Jurkat, Clone E6-1 (cell line): ENCODE results near the gene CTNND2.

ENCODE experiments used
- DNase-seq: peaks from one replicate; pipeline ENCODE4 v3.0.0-alpha.2; 2011; ENCODE audit warnings: low read depth, low spot score
- H3K4me3 ChIP-seq: 2 replicates; pipeline ENCODE4 v1.5.1; 2011; ENCODE audit warnings: mild to moderate bottlenecking, low read length, control low read depth, moderate library complexity

The CTNND2 gene

DNA sequence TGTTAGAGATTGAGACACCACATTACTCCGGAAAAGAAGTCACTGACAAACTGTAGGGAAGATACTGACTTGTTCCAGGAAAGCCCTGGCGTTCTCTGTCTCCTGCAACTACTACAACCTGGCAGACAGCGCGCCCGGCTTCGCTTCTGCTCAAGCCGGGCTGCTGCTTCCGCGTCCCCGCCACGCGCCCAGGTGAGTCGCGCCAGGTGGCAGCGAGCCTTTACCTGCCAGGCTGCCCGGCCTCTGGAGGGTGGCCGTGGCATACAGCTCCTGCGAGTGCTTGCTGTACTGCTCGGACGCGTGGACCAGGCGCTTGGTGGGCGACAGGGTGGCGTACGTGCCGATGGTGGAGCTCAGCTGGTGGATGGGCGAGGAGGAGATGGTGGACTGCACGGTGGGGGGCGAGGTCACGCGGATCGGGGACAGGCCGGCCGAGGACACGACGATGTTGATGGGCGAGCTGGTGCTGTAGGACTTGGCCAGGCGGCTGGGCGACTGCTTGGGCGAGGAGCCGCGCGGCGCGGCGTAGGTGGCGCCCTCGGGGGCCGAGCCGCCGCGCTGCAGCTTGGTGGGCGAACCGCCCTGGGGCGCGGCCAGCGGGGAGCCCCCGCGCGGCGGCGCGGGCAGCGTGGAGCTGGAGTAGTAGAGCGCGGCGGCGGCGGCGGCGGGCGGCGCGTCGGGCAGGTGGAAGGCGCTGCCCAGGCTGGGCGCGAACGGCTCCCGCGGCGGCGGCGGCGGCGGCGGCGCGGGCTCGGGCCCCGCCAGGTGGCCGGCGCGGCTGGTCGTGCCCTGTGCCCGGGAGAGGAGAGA is 519.6 kb downstream of the CTNND2 start:
- no peak for DNase-seq
- H3K4me3 ChIP-seq = no peak overlapping the region

DNA sequence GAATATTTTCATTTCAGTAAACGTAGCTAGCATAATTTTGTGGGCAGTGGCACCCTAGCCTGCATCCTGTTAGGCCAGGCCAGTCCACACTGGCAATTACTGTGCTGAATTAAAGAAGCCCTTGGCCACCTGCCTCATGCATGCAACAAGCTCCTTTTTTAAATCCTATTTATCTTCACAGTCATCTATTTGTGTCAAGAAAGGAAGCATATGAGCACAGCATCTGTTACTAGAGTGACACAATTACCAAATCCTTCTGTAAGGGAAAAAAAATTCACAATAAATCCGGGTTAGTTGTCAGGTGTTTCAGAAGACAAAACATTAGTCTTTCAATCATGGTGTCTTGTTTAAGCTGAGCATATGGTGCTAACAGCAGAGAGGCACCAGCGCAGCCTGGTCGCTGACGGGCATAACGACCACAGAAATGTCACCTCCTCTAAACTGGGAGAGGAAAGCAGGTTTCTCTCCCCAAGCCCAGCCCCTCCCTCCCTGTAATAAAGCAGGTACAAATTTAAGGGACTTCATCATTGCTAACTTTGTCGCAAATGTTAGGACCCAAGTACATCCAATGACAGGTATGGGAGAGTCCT is 520.6 kb downstream of the CTNND2 start:
- H3K4me3 ChIP-seq = no peak overlapping the region
- no peak for DNase-seq

GRCh38 chr5:11378461-11378860 is 525.8 kb downstream of the CTNND2 start:
- DNase-seq = no peak
- H3K4me3 ChIP-seq = no peak overlapping the region

- no peak overlapping the region for H3K4me3 ChIP-seq
- DNase-seq = no peak
Observed at GRCh38 chr5:11377896-11378295, 526.4 kb downstream of the CTNND2 start.

- DNase-seq = no peak
- H3K4me3 ChIP-seq = no peak overlapping the region
Observed at GRCh38 chr5:11372191-11372590, 532.1 kb downstream of the CTNND2 start.

DNA sequence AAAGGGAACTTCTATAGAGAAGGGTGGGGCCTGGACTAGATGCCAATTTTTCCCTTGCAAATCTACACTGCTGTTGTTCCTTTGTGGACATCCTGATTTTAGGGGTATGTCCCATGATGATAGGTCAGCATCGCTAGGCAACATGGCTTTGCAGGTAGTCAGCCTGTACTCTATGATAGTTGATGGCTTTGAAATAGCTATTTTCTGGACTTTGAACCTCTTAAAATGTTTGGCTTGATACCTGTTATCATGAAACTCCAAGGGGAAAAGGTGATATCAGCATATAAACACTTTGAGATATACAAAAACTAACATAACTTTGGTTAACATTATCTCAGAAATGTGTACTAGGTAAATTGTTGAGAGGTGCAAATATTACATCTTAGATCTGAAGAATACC is 533.2 kb downstream of the CTNND2 start:
- no peak overlapping the region for H3K4me3 ChIP-seq
- DNase-seq = no peak

- H3K4me3 ChIP-seq = no peak overlapping the region
- DNase-seq = no peak
Observed at GRCh38 chr5:11364531-11364930, 539.7 kb downstream of the CTNND2 start.

GRCh38 chr5:11363631-11364178 is 540.5 kb downstream of the CTNND2 start:
- no peak overlapping the region for H3K4me3 ChIP-seq
- DNase-seq = no peak

GRCh38 chr5:11361768-11362167 is 542.5 kb downstream of the CTNND2 start:
- H3K4me3 ChIP-seq = no peak overlapping the region
- DNase-seq = no peak

GRCh38 chr5:11357928-11358327 is 546.3 kb downstream of the CTNND2 start:
- H3K4me3 ChIP-seq = no peak overlapping the region
- DNase-seq = no peak

- H3K4me3 ChIP-seq = no peak overlapping the region
- DNase-seq = no peak
Observed at GRCh38 chr5:11355491-11355890, 548.8 kb downstream of the CTNND2 start.

DNA sequence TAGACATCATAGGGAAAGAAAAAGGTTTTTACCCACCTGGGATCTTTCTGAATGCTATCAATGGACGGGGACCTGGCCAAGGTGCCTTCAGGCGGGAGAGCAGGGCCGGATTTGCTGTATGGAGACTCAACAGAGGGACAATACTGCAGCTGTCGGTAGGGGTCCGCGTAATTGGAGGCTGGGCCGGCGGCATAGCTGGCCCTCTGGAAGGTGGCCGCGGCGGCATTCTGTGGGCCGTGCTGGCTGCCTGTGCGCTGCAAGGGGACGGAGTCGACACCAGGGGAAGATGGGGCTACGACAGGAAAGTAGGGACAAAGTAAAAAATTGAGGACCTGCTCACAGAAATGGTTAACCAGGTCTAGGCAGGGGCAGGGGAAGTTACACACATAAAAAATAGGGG is 557.9 kb downstream of the CTNND2 start:
- no peak for DNase-seq
- H3K4me3 ChIP-seq = no peak overlapping the region

DNA sequence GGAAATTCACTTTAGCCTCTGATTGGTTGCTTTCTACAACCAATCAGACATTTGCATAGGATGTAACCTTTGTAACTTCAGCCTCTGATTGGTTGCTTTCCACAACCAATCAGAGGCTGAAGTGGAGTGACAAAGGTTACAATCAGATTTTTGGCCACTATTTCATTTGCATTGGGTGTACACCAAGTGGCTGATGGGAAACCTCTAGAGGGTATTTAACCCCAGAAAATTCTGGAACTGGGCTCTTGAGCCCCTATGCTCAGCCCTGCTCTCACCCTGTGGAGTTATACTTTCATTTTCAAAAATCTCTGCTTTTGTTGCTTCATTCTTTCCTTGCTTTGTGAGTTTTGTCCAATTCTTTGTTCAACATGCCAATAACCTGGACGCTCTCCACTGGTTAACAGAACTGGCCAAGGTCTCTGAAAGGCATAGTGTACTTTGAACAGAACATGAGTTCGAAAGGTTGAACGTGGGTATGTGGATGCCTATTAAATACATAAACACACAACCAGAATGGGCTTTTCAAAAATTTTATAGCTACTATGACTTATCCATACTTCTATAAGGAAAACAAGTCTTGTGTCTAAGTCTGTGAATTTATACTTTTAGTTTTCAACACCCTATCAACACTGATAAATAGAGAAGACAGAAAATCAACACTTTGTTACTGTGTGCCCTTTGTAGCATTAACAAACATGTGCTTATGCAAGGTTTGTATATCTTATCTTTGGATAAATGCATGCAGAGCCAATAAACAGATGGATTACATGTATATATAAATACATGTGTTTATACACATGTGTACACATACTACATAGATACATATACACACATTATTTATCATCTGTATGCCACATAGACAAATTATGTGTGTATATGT is 568.1 kb downstream of the CTNND2 start:
- no peak for DNase-seq
- no peak overlapping the region for H3K4me3 ChIP-seq

DNA sequence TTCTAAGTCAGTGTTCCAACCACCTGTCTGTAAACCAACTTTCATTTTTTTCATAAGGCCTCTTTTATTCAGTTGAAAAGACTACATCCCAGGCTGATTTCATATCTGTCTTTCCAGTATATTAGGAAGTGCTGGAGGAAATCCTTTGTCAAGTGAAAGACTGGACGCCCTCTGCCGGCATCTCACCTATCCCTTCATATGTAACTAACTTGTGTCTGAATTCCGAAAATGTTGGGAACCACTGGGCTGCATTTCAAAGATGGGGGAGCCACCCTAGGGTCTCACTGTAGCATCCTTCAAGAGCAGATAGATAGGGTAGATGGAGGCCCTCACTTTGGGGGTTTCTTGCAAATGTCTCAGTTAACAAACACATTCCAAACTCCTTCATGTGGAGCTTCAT is 569.8 kb downstream of the CTNND2 start:
- DNase-seq = no peak
- no peak overlapping the region for H3K4me3 ChIP-seq

GRCh38 chr5:11329679-11330078 is 574.6 kb downstream of the CTNND2 start:
- DNase-seq = no peak
- no peak overlapping the region for H3K4me3 ChIP-seq

GRCh38 chr5:11324521-11325289 is 579.5 kb downstream of the CTNND2 start:
- no peak for DNase-seq
- H3K4me3 ChIP-seq = no peak overlapping the region

GRCh38 chr5:11323761-11324160 is 580.5 kb downstream of the CTNND2 start:
- no peak for DNase-seq
- H3K4me3 ChIP-seq = no peak overlapping the region

GRCh38 chr5:11322133-11322532 is 582.1 kb downstream of the CTNND2 start:
- H3K4me3 ChIP-seq = no peak overlapping the region
- DNase-seq = no peak
